ENCODE measurements around the gene TIMP3. TPM values are rescaled to one million over a fixed set of nuclear protein-coding genes. Genes with fewer than 3 reads are reported as not detected.

Gene TIMP3
- total RNA-seq, 2 donors from 2014 or later = 434 to 484 TPM

DNA sequence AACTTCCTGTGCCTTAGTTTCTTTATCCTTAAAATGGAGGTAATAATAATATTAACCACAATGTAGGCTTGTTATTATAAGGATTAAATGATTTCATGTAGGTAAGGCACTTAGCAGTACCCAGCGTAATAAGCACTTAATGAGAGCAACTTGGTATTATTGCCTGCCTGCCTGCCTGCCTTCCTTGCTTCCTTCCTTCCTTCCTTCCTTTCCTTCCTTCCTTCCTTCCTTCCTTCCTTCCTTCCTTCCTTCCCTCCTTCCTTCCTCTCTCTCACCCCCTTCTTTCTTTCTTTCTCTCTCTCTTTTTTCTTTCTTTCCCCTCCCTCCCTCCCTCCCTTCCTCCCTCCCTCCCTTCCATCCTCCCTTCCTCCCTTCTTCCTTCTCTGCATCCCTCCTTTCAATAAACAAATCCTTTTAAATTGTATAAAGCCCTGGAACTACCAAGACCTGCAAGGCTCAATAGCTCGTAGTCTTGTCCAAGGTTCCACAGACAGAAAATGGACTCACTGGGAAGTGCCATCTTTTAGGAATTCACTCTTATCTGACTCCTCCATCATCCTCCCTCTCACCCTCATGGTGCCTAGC, 20.7 kb upstream of the TIMP3 start:
- ATAC-seq = no peak
- intact Hi-C loops (cut with DNase I) = no loop called here
- no peak for DNase-seq

DNA sequence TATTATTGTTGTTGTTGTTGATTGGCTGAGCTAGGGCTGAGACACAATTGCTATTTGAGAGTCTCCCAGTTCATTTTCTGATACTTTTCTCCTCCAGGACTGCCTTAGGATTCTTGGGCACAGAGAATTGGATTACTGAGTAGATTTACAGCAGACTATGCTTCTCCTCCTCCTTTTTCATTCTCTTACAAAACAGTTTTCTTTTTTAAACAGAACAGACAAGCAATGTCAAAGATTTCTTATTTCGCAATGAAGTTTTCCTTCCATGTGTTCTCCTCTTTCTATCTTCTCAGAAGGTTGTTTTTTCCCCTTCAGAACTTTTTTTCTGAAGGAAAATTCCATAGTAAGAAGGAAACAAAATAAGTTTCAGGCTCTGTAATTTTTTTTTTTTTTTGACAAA, 19.8 kb upstream of the TIMP3 start:
- DNase-seq (no peak), ATAC-seq (peak; percentile 35 to 45)
- intact Hi-C loops (cut with DNase I) = no loop called here

DNA sequence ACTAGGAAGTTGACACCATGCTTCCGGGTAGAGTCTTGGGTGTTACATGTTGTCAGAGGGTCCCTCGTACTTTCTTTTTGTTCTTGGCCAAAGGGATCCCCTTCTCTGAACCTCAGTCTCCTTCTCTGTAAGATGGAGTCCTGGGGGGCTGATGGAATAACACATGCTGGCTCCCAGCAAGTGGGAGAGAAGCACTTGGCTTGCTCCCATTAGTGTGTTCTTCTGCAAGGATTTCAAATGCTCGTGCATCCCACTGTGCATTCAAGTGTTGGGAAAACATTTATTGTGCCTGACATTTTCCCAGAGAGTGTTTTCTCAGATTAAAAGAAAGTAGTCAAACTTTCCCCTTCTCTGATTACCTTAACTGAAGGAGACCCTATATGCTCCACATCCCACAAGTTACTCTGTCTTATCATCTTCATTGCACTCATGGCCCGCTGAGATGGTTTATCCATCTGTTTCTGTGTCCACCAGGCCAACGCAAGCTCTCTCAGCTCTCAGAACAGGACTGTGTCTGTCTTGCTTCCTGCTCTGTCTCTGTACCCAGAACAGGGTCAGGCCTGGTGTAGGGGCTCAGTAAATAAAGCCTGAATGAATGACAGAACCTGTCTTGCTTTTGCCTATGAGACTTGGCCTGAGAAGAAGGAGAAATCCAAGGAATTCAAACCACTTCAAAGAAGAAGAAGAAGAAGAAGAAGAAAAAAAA, 16.0 kb upstream of the TIMP3 start:
- intact Hi-C loops (cut with DNase I) = no loop called here
- DNase-seq = no peak
- ATAC-seq = peak in 1 of 2 donors; percentile 61

DNA sequence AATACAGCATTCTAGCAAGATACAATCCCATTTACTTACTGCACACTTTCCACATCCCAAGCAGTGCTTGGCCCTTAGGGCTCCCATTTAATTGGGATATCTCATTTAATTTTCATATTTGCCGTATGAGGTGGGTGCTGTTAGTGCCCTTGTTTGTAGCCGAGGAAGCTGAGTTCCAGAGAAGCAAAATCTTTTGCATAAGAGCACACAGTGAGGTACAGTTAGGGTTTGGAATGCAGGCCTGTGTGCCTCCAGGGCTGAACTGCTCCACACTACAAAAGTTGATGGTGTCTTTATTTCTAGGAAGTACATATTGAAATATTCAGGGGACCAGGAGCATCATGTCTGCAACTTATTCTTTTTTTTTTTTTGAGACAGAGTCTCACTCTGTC, 15.5 kb upstream of the TIMP3 start:
- DNase-seq = no peak
- intact Hi-C loops (cut with DNase I) = no loop called here
- no peak for ATAC-seq

DNA sequence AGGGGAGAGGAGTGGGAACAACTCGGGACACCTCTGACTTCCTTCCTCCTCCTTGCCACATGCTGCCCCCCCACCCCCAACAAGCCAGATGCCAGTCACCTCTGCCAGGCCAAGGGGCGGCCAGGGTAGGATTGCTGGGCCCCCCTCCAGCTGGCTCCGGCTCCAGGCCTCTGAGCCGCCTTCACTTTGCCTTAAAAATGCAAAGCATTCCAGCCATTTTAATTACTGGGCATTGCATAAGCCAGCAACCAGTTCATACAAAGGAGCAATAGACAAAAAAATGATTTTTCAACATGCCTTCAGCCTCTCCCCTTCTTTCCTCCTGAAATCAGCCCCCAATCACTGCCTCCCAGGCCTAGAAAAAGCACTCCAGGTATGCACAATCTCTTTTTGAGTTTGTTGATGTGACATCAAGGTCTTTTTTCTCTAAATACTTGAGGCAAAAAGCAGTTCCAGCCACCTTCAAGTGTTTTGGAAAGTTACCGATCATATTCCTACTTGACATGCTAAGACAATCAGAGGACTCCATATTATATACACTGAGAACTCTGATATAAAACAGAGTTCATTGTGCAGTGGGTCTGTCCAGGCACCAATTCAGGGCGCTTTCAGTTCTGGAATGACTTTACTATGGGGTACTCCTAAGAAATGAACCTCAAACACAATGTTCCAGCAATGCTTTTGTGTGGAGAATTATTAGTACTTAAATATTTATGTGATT, 12.4 kb upstream of the TIMP3 start:
- DNase-seq (no peak), ATAC-seq (peak; percentile 65)
- intact Hi-C loops (cut with DNase I) = no loop called here

DNA sequence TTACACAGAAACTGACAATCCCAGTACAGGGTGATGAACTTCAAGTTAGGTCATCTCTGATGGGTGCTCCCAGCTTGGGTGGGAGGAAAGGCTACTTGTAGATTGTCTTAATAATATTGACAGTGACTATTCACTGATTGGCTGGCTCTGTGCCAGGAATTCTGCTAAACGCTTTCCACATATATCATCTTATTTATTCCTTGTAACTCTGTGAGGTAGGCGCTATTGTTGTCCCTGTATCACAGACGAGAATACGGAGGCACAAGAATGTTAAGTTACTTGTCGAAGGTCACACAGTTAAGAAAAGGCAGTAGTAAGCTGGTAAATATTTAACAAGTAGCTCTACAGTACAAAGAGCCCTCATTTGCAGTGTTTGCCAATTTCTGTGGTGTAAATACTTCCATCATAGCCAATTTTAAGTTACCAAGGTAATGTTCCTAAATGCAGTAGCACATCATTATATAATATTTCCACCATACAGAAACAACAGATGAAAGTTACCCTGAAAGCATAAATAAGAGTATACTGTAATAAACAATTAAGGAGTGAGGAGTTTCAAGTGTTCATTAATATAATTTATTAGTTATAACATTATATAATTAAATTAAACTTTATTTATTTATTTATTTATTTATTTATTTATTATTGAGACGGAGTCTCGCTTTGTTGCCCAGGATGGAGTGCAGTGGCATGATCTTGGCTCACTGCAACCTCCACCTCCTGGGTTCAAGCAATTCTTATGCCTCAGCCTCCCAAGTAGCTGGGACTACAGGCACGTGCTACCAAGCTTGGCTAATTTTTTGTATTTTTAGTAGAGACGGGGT, 11.5 kb upstream of the TIMP3 start:
- ATAC-seq = no peak
- intact Hi-C loops (cut with DNase I) = loop anchor here in 1 of 2 donors (10.0 kb wide), 1 partner anchor 215 kb away; no protein-coding TSS in a partner anchor
- DNase-seq = no peak

DNA sequence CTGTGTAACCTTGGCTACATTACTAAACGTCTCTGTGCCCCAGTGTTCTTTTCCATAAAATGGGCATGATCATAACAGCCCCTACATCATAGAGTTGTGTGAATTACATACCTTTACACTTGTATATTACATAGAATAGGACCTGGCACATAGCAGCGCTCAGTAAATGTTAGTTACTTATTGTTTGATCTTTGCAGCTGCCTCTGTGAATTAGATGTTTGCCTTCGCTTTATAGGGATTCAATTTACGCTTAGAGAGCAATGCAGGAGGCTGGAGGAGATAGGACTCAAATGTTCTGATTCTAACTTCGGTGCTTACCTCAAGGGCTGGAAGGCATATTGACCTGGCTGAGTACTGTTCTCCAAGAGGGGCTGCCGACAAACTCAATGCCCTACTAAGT, 10.4 kb upstream of the TIMP3 start:
- no peak for DNase-seq
- no peak for ATAC-seq
- intact Hi-C loops (cut with DNase I) = loop anchor here in 1 of 2 donors (10.0 kb wide), 1 partner anchor 214 kb away; no protein-coding TSS in a partner anchor

DNA sequence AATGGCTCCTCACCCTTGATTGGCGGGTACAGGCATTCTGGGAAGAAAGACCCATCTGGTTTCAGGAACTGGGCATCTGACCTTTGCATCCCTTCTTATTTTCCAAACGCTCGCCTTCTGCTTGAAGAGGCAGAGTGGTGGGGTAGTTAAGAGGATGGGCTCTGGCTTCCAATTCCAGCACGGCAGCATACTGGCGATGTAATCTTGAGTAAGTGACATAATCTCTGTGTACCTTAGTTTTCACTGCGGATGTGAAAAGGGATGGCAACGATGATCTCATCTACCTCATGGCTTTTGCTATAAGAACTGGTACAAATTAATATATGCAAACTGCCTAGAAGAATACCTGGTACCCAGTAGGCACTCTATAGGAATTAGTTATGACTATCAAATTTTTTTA, 10.0 kb upstream of the TIMP3 start:
- no peak for DNase-seq
- intact Hi-C loops (cut with DNase I) = loop anchor here in 1 of 2 donors (10.0 kb wide), 1 partner anchor 213 kb away; no protein-coding TSS in a partner anchor
- no peak for ATAC-seq

DNA sequence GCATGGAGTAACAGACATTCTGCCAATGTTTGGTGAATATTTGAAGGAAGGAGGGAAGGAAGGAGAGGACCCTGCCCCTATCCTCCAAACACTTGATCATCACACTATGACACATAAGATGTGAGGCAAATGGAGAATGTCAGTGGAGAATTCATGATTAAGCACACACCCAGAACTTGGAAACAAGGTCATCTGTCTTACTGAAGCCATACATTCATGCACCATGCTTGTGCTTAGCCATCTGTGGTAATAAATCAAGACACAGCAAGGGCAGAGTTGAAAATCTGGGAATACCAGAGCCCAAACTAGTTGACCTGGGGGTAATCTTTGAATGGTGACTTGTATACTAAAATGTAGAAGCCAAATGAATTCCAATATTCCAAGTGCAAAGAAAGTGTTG, 7.9 kb upstream of the TIMP3 start:
- DNase-seq = no peak
- intact Hi-C loops (cut with DNase I) = loop anchor here in 1 of 2 donors (10.0 kb wide), 1 partner anchor 211 kb away; no protein-coding TSS in a partner anchor
- no peak for ATAC-seq

DNA sequence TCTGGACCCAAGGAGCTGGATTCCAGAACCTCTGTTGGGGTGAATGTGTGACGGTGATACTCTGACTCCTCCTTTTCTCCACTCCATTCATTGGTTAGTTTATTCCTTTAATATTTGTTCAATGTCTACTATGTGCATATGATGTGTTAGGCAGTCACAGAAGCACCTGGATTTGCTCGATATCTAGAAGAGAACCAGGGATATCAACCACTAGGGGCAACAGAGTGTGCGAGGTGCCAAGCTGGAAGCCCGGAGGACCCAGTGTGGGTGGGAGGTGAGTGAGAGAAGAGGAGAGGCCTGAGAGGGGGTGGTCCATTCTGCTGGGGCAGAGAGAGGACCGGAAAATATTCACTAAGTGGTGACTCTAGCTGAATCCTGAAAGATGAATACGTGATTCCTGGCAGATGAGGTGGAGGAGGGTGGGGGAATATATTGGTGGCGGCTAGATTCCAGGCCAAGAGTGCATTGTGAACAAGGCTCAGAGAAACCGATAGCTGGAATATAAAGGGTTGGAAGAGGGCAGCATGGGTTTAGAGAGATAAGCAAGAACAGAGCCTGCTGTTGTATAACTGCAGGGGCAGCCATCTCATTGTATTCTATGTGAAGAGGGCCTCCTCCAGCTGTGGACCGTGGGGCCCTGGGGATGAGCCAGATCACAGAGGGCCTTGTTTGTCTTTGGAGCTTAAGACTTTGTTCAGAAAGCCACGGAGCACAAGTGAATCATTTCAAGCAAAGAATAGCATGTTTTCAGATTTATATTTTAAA, 6.9 kb upstream of the TIMP3 start:
- ATAC-seq (no peak), DNase-seq (no peak)
- intact Hi-C loops (cut with DNase I) = loop anchor here in 1 of 2 donors (10.0 kb wide), 1 partner anchor 210 kb away; no protein-coding TSS in a partner anchor

DNA sequence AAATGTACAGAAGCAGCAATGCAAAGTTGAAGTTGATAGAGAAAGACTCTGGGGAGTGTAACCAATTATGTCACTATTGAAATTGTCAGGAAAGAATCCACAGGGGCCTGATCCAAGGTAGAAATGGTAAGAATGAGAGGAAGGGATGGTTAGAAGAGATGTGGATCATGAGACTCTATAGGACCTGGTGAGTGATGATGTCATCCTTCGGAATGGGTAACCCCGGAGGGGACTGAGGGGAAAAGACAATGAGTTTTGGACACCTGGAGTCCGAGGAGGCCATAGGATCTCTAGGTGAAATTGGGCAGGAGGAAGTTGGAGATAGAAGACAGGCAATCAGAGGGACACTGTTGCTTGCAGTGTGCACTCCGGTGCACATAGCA, 6.3 kb upstream of the TIMP3 start:
- DNase-seq = no peak
- no peak for ATAC-seq
- intact Hi-C loops (cut with DNase I) = loop anchor here in 1 of 2 donors (10.0 kb wide), 1 partner anchor 210 kb away; no protein-coding TSS in a partner anchor

DNA sequence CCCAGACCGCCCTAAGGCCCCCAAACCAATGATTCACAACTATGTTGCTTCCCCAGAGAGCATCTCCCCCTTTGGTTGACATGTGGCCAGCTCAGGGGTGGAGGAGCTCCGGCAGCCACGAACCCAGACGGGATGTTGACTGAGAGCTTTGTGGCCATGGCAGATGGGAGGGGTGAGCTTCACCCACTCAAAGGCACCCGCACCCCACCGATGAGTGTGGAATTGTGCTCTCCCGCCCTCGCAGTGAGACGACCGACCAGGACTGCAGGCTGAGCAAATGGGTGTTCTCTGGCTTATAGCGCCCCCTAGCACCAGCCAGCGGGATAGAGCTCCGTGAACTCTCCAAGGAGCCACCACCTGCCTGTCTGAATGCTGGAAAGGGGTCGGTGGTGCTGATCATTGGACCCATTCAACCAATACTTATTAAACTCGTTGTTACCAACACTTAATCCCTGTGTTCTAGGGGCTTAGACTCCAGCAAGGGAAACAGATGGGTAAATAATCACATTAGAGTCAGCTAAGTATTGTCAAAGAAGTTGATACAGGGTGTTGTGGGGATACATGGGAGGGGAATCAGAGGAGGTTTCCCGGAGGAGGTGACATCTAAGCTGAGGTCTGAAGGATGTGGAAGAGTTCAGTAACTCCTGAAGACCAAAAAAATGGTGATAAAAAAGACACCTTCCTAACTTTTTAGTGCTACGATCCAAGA, 4.5 kb upstream of the TIMP3 start:
- intact Hi-C loops (cut with DNase I) = loop anchor here (2.0 to 10.0 kb wide), 4 partner anchors 134 to 268 kb away; no protein-coding TSS in a partner anchor
- DNase-seq = peak; percentile 79
- ATAC-seq = peak; percentile 54 to 59

DNA sequence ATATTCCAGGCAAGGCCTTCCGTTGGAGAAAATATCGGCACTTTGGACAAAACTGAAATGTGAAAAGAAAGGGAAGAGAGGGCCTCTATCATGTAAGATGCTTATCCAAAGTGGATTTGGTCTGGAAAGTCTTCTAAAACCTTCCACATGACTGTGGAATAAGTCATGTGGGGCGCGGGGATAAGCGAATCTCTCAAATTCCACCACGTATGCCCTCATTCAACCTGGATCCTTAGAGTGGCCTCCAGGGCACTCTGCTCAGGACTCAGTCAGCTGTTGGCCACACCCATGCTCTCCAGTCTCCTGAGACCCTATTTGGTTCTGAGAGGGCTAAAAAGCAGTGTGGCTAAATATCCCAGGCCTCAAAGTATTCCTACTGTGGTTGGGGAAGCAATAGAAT, 2.0 kb upstream of the TIMP3 start:
- intact Hi-C loops (cut with DNase I) = loop anchor here in 1 of 2 donors (10.0 kb wide), 1 partner anchor 205 kb away; no protein-coding TSS in a partner anchor
- no peak for DNase-seq
- no peak for ATAC-seq

DNA sequence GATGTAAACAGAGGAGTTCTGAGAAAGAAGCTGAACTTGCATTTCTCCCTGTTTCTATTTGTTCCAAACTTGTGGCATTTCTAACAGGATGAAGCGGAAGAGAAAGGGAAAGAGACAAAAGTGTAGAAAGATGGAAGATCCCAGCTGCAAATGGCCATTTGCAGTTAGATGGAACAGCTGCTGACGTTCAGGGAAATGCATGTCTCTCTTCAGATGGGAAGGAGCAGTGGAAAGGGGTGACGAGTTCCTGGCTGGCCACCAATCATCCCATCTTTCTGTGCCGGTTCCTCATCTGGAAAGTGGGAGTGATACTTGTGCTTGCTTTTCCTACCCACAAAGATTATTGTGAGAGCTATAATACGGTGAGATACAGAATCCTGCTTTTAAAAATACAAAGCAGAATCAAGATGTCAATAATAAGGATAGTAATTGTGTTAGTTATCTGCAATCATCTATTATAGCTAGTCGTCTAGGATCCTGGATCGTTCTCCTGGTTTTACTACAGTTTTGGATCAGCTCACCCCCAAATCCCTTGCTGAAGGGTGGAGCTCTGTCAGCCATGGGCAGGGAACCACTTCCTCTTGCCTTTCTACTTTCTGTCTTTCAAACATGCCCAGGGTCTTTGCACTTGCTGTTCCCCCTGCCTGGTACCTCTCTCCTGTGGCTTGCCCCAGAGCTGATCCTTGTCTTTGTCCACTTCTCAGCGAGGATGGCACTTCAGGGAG, 1.2 kb upstream of the TIMP3 start:
- DNase-seq (no peak), ATAC-seq (no peak)
- intact Hi-C loops (cut with DNase I) = loop anchor here in 1 of 2 donors (5.0 kb wide), 2 partner anchors 37 to 187 kb away; no protein-coding TSS in a partner anchor

DNA sequence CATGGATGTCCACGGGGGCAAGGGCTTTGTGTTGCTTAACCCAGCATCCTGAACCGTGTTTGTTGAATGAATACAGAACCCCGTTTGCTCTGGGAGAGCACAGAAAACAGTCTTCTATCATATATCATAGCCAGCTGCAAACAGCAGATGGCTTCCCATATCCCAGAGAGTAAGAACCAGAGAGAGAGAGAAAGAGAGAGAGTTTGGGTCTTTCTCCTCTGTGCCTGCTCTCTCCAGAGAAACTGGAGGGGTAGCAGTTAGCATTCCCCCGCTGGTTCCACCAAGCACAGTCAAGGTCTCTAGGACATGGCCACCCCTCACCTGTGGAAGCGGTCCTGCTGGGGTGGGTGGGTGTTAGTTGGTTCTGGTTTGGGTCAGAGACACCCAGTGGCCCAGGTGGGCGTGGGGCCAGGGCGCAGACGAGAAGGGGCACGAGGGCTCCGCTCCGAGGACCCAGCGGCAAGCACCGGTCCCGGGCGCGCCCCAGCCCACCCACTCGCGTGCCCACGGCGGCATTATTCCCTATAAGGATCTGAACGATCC, 440 bp upstream of the TIMP3 start:
- intact Hi-C loops (cut with DNase I) = loop anchor here in 1 of 2 donors (5.0 kb wide), 2 partner anchors 36 to 186 kb away; no protein-coding TSS in a partner anchor
- ATAC-seq (peak in 1 of 2 donors; percentile 5), DNase-seq (no peak)

DNA sequence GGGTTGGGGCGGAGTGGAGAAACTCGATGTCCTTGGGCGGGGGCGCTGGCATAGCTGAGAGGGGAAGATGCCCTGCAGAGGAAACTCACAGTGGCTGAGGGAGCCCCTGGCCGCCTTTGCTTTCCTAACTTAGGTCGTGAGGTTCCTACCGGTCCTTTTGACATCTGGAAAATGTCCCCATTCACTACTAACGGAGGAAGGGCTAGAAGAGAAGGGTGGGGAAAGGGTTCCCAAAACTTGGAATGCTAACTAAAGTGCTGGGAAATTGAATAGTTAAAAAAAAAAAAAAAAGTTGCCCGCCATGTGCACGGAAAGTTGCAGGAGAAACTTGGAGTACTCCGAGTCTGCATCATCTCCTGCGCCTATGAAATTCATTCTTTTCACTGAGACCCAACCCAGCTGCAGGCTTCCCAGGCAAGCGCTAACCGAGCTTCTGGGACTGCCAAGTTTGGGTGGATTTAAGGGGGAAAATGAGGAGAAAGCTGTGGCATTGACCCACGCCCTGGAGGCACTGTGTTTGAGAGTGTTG, 796 bp downstream of the TIMP3 start:
- intact Hi-C loops (cut with DNase I) = loop anchor here in 1 of 2 donors (5.0 kb wide), 2 partner anchors 35 to 185 kb away; no protein-coding TSS in a partner anchor
- DNase-seq (no peak), ATAC-seq (no peak)
